Retinal pigment epithelial cell (primary cell): ENCODE results near the gene RPRD1B.

Source experiments
- DNase-seq: peaks from one replicate; pipeline ENCODE4 v3.0.0-alpha.2; 2010; ENCODE audit warnings: low read depth
- H3K4me3 ChIP-seq: 2 replicates; pipeline ENCODE4 v1.5.1; 2011; ENCODE audit warnings: mild to moderate bottlenecking, low read length, control low read depth, moderate library complexity
- TF ChIP-seq, protein P1 (sequence below): conservative IDR thresholded peaks from 2 replicates; pipeline ENCODE4 v1.5.1; 2011; ENCODE audit warnings: low read depth, low read length, control low read depth, inconsistent platforms

The RPRD1B gene

DNA sequence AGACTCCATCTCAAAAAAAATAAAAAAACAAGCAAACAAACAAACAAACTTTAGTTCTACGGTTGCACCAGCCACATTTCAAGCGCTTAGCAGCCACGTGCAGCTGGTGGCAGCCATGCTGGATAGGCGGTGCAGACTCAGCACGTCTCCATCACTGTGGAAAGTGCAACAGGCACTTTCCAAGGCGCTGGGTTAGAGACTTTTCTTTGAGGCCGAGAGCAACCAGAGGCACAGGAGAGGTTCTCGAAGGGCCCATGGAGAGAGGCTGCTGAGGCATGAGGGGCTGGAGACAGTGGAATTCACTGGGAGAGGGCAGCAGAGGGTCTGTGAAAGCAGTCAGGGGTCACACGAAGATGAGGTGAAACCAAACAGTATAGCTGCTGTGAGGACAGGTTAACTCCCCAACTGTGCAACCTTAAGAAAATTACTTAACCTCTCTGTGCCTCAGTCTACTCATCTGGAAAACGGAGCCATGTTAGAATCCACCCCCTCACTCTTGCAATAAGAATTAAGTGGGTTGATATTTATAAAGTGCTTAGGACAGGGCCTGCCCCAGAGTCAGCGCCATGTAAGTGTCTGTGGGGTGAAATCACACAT, 104.0 kb downstream of the RPRD1B start:
- no peak for DNase-seq
- TF ChIP-seq, protein P1, sequence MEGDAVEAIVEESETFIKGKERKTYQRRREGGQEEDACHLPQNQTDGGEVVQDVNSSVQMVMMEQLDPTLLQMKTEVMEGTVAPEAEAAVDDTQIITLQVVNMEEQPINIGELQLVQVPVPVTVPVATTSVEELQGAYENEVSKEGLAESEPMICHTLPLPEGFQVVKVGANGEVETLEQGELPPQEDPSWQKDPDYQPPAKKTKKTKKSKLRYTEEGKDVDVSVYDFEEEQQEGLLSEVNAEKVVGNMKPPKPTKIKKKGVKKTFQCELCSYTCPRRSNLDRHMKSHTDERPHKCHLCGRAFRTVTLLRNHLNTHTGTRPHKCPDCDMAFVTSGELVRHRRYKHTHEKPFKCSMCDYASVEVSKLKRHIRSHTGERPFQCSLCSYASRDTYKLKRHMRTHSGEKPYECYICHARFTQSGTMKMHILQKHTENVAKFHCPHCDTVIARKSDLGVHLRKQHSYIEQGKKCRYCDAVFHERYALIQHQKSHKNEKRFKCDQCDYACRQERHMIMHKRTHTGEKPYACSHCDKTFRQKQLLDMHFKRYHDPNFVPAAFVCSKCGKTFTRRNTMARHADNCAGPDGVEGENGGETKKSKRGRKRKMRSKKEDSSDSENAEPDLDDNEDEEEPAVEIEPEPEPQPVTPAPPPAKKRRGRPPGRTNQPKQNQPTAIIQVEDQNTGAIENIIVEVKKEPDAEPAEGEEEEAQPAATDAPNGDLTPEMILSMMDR: no peak
- no peak overlapping the region for H3K4me3 ChIP-seq

DNA sequence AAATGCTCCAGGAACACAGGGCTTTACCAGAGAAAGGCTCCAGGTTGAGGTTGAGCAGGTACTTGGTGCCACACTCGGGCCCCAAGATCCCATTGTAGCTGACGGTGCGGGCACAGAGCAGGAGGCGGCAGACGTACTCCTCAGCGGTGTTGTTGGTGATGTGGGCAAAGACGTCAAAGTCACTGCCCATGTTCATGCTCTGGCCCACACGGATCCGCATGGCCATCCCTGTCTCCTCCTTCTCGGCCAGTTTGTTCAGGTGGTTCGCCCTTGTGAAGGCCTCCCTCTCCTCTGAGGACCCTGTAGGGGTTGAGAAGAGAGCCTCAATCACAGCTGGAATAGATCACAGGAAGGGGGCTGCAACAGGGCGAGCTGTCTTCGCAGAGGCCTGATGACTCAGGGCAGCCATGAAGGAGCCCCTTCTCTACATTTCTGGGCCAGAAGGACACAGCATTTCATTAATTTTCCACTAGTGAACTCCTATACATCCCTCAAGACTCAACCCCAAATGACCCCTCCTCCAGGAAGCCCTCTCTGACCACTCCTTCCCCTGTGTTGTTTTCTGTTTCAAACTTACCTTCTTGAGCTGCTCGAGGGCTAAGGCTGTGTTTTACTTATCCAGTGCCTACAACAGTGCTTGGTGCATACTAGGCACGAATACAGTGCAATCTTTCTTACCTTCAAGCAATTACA, 104.7 kb downstream of the RPRD1B start:
- H3K4me3 ChIP-seq: no peak overlapping the region
- TF ChIP-seq, protein P1: no peak
- no peak for DNase-seq

DNA sequence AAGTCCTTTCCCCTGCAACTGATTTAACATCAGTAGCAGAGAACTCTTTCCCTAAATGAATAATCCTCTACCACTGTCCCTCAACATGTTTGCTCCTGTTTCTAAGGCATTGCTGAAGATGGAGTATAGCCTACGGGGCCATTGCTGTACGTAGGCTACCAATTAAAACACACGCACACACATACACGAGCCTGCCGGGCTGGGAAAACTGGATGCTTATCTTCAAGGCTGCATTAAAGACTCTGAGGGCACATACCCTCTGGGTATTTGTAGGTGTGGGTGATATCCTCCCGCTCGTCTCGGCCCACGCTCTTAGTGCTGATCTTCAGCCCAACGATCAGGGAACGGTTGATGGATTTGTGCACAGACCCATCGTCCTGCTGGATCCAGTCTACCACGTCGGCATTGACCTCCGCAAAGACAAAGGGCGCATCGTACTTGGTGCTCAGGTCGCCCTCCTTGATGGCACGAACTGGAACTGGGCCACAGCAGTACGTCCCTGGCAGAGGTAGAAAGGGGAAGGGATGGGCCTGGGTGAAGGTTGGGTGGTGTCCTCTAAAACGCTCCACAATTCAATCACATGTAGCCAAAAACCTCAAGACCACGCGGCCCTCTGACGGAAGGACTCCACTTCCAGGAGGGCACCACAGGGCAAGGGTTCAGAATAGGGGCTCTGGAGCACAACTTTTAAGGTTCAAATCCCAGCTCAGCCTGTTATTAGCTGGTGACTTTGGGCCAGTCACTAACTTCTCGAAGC, 105.8 kb downstream of the RPRD1B start:
- no peak for DNase-seq
- no peak overlapping the region for H3K4me3 ChIP-seq
- TF ChIP-seq, protein P1: no peak

DNA sequence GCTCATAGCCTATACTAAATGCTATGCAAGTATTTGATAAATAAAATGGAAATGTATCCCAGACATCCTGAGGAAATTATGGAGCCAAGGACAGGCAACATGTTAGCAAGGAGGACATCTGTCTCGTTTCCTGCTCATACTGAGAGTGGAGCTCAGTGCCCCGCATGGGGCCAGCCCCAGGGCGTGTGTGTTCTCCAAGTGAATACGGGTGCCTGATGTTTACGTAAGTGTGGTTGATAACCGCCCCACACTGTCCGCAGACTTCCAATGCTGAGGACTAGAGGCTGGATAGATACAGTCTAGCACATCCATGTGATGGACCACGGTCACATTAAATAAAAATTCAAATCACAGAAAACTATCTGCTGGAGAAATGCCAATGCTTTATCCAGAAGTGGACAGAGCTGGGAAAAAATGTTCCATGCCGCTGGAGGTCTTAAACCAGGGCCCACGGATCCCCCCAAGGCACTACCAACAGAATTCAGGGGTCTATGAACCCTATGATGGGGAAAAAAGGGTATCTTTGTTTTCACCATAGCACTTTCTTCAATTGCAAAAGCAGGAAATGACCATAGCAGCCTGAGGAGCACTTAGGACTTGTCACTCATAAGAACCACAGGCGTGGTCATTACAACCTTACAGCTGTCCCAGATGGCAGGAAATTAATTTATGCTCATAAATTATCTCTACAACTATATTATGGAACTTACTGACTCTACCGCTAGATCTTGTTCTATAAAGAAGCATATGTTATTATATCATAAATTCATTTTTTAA, 106.6 kb downstream of the RPRD1B start:
- TF ChIP-seq, protein P1: no peak
- no peak overlapping the region for H3K4me3 ChIP-seq
- no peak for DNase-seq

DNA sequence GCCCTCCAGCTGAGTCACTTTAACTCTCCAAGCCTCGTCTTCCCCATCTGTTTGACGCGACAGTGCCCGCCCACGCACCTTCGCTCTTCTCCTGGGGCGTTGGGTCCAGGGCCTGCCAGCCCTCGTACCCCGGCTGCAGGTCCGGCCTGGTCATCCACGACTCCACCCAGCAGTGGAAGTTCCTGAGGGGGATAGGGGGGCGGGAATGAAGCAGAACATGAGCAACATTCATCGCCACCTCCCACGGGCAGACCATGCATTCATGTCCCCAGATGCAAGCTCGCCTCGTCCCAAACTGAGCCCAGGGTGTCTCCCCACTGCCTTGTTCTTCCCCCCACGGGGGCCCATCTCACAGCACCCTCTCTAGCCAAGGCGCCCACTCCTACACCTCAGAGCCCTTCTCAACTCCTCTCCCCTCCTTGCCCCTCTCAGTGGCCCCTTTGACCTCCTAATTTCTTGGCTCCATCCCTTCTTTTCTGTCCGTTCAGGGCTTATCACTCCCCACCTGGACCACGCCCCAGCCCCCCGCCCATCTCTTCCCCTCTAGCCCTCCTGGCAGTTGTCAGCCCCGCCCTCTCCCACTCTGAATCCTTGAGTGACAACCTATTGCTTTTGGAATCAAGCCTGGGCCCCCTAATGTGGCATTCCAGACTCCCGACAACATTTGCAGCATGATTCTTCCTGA, 107.8 kb downstream of the RPRD1B start:
- DNase-seq: no peak
- TF ChIP-seq, protein P1: no peak
- no peak overlapping the region for H3K4me3 ChIP-seq
